ENCODE measurements around the gene RHAG.

DNA sequence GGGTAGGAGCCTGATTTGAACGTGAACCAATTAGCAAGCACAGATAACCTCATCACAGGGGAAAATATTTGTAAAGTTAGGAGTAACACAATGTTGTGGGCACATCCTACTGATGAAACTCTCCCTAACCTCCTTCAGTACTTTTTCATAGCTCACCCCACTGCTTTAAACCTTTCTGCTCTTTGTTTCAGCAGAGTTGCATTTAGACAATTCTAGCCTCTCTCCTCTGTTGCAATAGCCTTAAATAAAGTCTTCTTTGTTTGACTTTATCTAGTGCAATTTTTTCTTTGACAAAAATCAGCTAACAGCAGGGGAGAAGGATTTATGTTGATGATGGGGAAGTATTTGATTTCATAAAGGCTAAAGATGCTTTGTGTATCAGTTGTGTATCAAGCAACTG is 72.1 kb downstream of the RHAG start:
- TF ChIP-seq, protein P1, sequence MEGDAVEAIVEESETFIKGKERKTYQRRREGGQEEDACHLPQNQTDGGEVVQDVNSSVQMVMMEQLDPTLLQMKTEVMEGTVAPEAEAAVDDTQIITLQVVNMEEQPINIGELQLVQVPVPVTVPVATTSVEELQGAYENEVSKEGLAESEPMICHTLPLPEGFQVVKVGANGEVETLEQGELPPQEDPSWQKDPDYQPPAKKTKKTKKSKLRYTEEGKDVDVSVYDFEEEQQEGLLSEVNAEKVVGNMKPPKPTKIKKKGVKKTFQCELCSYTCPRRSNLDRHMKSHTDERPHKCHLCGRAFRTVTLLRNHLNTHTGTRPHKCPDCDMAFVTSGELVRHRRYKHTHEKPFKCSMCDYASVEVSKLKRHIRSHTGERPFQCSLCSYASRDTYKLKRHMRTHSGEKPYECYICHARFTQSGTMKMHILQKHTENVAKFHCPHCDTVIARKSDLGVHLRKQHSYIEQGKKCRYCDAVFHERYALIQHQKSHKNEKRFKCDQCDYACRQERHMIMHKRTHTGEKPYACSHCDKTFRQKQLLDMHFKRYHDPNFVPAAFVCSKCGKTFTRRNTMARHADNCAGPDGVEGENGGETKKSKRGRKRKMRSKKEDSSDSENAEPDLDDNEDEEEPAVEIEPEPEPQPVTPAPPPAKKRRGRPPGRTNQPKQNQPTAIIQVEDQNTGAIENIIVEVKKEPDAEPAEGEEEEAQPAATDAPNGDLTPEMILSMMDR (IDR thresholded peaks at IDR 0.05), result no peak
- no peak for TF ChIP-seq POLR2A (IDR thresholded peaks at IDR 0.05)
- TF ChIP-seq POLR2AphosphoS5 (IDR thresholded peaks at IDR 0.05; ENCODE audit: insufficient read depth in 1 of 2, low read depth in 1 of 2), result no peak
